Endothelial cell (in vitro differentiated cells): ENCODE measurements around the gene SNX1. TPM values are rescaled to one million over a fixed set of nuclear protein-coding genes. Genes with fewer than 3 reads are reported as not detected.
A peak's percentile ranks its signal among the peaks of the same experiment; 100 is the strongest.

ENCODE experiments used
- DNase-seq: peaks from one replicate; pipeline ENCODE4 v3.0.0; 2021; ENCODE audit warnings: low spot score
- H3K27ac Mint-ChIP-seq: one replicate; pipeline ENCODE4 v1.8.0; 2021; ENCODE audit warnings: mixed read lengths, inconsistent platforms; ENCODE audit not compliant: unreplicated experiment
- H3K27me3 Mint-ChIP-seq: one replicate; pipeline ENCODE4 v1.8.0; 2021; ENCODE audit warnings: mild to moderate bottlenecking, moderate library complexity, mixed read lengths, inconsistent platforms; ENCODE audit not compliant: unreplicated experiment
- H3K36me3 Mint-ChIP-seq: one replicate; pipeline ENCODE4 v1.8.0; 2021; ENCODE audit warnings: mild to moderate bottlenecking, low read depth, mixed read lengths, inconsistent platforms; ENCODE audit not compliant: unreplicated experiment
- H3K4me1 Mint-ChIP-seq: one replicate; pipeline ENCODE4 v1.8.0; 2021; ENCODE audit warnings: mild to moderate bottlenecking, mixed read lengths, inconsistent platforms; ENCODE audit not compliant: unreplicated experiment
- H3K4me3 Mint-ChIP-seq: one replicate; pipeline ENCODE4 v1.8.0; 2021; ENCODE audit warnings: mild to moderate bottlenecking, mixed read lengths, inconsistent platforms; ENCODE audit not compliant: unreplicated experiment
- H3K9me3 Mint-ChIP-seq: one replicate; pipeline ENCODE4 v1.8.0; 2021; ENCODE audit warnings: mixed read lengths, inconsistent platforms; ENCODE audit not compliant: unreplicated experiment
- CTCF ChIP-seq: fragments of 200-600 bp; sonication (generic); IDR thresholded peaks from one replicate; pipeline ENCODE4 v1.5.0; 2021; ENCODE audit warnings: antibody characterized with exemption; ENCODE audit not compliant: unreplicated experiment
- total RNA-seq: library from RNA; stranded (reverse); fragmentation: NEBNext Ultra II Directional; extraction: Animal tissue kit (Norgen Biotek cat#: 25700); gene quantifications from one replicate; pipeline ENCODE4 v1.2.1, GENCODE V29; 2021; ENCODE audit not compliant: unreplicated experiment

The SNX1 gene
- total RNA-seq, 1 donor from 2014 or later = 128 TPM

- DNase-seq = no peak
- TF ChIP-seq CTCF = no peak
- Mint-ChIP-seq H3K27ac (no peak overlapping the region), H3K36me3 (no peaks in the 10 kb centered on the region), H3K4me1 (no peaks in the 10 kb centered on the region), H3K27me3 (no peaks in the 10 kb centered on the region), H3K9me3 (no peaks in the 10 kb centered on the region), H3K4me3 (no peak overlapping the region)
These were observed 35.1 kb upstream of the SNX1 start for GRCh38 chr15:64060716-64061115.

GRCh38 chr15:64066451-64066850 is 29.3 kb upstream of the SNX1 start:
- Mint-ChIP-seq H3K27me3 (no peaks in the 10 kb centered on the region), H3K27ac (no peak overlapping the region)
- TF ChIP-seq CTCF = no peak

GRCh38 chr15:64067564-64068030 is 28.2 kb upstream of the SNX1 start:
- DNase-seq = peak; percentile 77
- peaks cover 6% of the 10 kb centered on the region for H3K36me3 Mint-ChIP-seq
- H3K4me3 Mint-ChIP-seq = no peak overlapping the region
- no peak overlapping the region for H3K27ac Mint-ChIP-seq
- peak; percentile 84 for TF ChIP-seq CTCF
- H3K4me1 Mint-ChIP-seq = no peaks in the 10 kb centered on the region
- no peaks in the 10 kb centered on the region for H3K27me3 Mint-ChIP-seq
- H3K9me3 Mint-ChIP-seq = no peaks in the 10 kb centered on the region

More at GRCh38 chr15:64066451-64066850, 29.3 kb upstream of the SNX1 start:
- DNase-seq = no peak
- no peak overlapping the region for H3K4me3 Mint-ChIP-seq
- no peaks in the 10 kb centered on the region for H3K36me3 Mint-ChIP-seq
- H3K4me1 Mint-ChIP-seq = no peaks in the 10 kb centered on the region
- H3K9me3 Mint-ChIP-seq = no peaks in the 10 kb centered on the region

GRCh38 chr15:64068133-64068532 is 27.6 kb upstream of the SNX1 start:
- Mint-ChIP-seq H3K27ac (no peak overlapping the region), H3K36me3 (peaks cover 8% of the 10 kb centered on the region), H3K9me3 (no peaks in the 10 kb centered on the region), H3K4me1 (no peaks in the 10 kb centered on the region), H3K4me3 (no peak overlapping the region), H3K27me3 (no peaks in the 10 kb centered on the region)
- no peak for TF ChIP-seq CTCF
- DNase-seq = no peak

GRCh38 chr15:64070106-64070505 is 25.7 kb upstream of the SNX1 start:
- H3K4me3 Mint-ChIP-seq = no peak overlapping the region
- no peaks in the 10 kb centered on the region for H3K27me3 Mint-ChIP-seq
- H3K4me1 Mint-ChIP-seq = no peaks in the 10 kb centered on the region
- TF ChIP-seq CTCF = no peak
- H3K9me3 Mint-ChIP-seq = no peaks in the 10 kb centered on the region
- no peak overlapping the region for H3K27ac Mint-ChIP-seq
- peaks cover 8% of the 10 kb centered on the region for H3K36me3 Mint-ChIP-seq
- no peak for DNase-seq
